ENCODE data around the gene ATP11B. TPM values are rescaled to one million over a fixed set of nuclear protein-coding genes. Genes with fewer than 3 reads are reported as not detected.

Gene ATP11B
- 58.9 and 80.3 TPM in 2 replicates for total RNA-seq

GRCh38 chr3:182792901-182793662, at the start of gene ATP11B:
ATP11B (plus strand) TSS chr3:182793504; CDS start chr3:182793760, 256 bp downstream.

Other genes starting within 250 kb of the ATP11B start
- 33.8 and 39.7 TPM in 2 replicates for gene DCUN1D1, start 187.0 kb downstream of the ATP11B start, total RNA-seq

Measured in regular cardiac myocyte (primary cell).